ENCODE measurements around the gene EMSY.

Gene EMSY

GRCh38 chr11:76459846-76460245 lies 15.0 kb downstream of the EMSY start:
- DNase-seq, result no peak

GRCh38 chr11:76462317-76462716 lies 17.5 kb downstream of the EMSY start:
- DNase-seq, result no peak

GRCh38 chr11:76465701-76466100 lies 20.9 kb downstream of the EMSY start:
- DNase-seq, result no peak

GRCh38 chr11:76466666-76467065 lies 21.8 kb downstream of the EMSY start:
- no peak for DNase-seq

- DNase-seq, result no peak
Observed at GRCh38 chr11:76469141-76469540, 24.3 kb downstream of the EMSY start.

GRCh38 chr11:76471382-76471781 lies 26.6 kb downstream of the EMSY start:
- no peak for DNase-seq

GRCh38 chr11:76480241-76480640 lies 35.4 kb downstream of the EMSY start:
- no peak for DNase-seq

GRCh38 chr11:76491644-76492043 lies 46.8 kb downstream of the EMSY start:
- no peak for DNase-seq

- DNase-seq, result no peak
Observed at GRCh38 chr11:76493040-76493439, 48.2 kb downstream of the EMSY start.

GRCh38 chr11:76493626-76494539 lies 49.1 kb downstream of the EMSY start:
- DNase-seq, result no peak

GRCh38 chr11:76495019-76495418 lies 50.2 kb downstream of the EMSY start:
- DNase-seq, result no peak

GRCh38 chr11:76496174-76496573 lies 51.4 kb downstream of the EMSY start:
- DNase-seq, result no peak

GRCh38 chr11:76501526-76502202 lies 56.8 kb downstream of the EMSY start:
- no peak for DNase-seq

GRCh38 chr11:76506833-76507232 lies 62.0 kb downstream of the EMSY start:
- no peak for DNase-seq

- no peak for DNase-seq
Observed at GRCh38 chr11:76510060-76511047, 65.5 kb downstream of the EMSY start.

GRCh38 chr11:76512851-76513653 lies 68.2 kb downstream of the EMSY start:
- DNase-seq, result no peak

- no peak for DNase-seq
Observed at GRCh38 chr11:76513654-76514034, 68.8 kb downstream of the EMSY start.

- no peak for DNase-seq
Observed at GRCh38 chr11:76515494-76515893, 70.7 kb downstream of the EMSY start.

GRCh38 chr11:76523147-76523546 lies 78.3 kb downstream of the EMSY start:
- DNase-seq, result no peak

- no peak for DNase-seq
Observed at GRCh38 chr11:76523786-76524436, 79.1 kb downstream of the EMSY start.

- no peak for DNase-seq
Observed at GRCh38 chr11:76524461-76524860, 79.6 kb downstream of the EMSY start.

- DNase-seq, result no peak
Observed at GRCh38 chr11:76524919-76525318, 80.1 kb downstream of the EMSY start.
